ENCODE data around the gene CYB5RL.

DNA sequence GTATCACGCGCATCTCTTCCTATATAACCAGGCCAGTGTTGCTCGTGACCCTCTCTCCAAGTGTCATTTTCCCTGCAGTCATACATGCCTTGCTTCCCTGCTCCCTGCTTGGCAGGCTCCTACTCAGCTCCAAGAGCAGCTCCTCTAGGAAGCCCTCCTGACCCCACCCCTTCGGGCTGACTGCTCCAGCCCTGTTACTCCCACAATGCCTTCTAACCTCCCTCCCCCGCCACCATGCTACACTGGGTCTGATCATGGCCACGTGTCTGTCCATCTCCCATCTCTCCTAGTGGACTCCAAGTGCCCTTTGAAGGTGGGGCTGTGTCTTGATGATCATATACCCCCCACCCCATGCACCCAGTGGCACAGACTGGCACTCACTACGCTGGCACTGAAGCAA, 44.8 kb upstream of the CYB5RL start:
- TF ChIP-seq CTCF (optimal IDR thresholded peaks at IDR 0.05 in 1 of 3, IDR thresholded peaks at IDR 0.05 in 1 of 3, conservative IDR thresholded peaks at IDR 0.05 in 1 of 3; ENCODE audit: extremely low read depth in 1 of 3, insufficient read depth in 2 of 3, low read length in 3 of 3) (no peak), EZH2 (IDR thresholded peaks at IDR 0.05; ENCODE audit: low read length) (no peak)
